B cell (primary cell): ENCODE measurements around the gene FREM2. TPM values are rescaled to one million over a fixed set of nuclear protein-coding genes. Genes with fewer than 3 reads are reported as not detected.

Experiments used
- ATAC-seq: fragments of 200-7000 bp; cut with Tn5 transposase; one replicate; pipeline ENCODE4 v1.10.0; 2021; ENCODE audit warnings: low read depth, mild to moderate bottlenecking, moderate number of reproducible peaks, moderate library complexity
- CTCF ChIA-PET: fragments of 350-600 bp; sonication (Branson Sonifier 250); formaldehyde crosslinking; loops from one replicate; lab custom pipeline; 2021; ENCODE audit warnings: antibody characterized with exemption, inconsistent platforms; lab: Charles Lee
- POLR2A ChIA-PET: fragments of 350-600 bp; sonication (Branson Sonifier 250); formaldehyde crosslinking; loops from one replicate; lab custom pipeline; 2021; ENCODE audit warnings: antibody characterized with exemption; lab: Charles Lee
- DNase-seq: peaks from one replicate; pipeline ENCODE4 v3.0.0; 2013
- H2AFZ ChIP-seq: 2 replicates; pipeline ENCODE4 v1.6.1; 2012; ENCODE audit warnings: mild to moderate bottlenecking, low read depth, low read length; ENCODE audit not compliant: insufficient read depth, poor library complexity, severe bottlenecking
- H3K27ac ChIP-seq, 2 donors: 1 replicate in 1 of 2; 2 replicates in 1 of 2; pipeline ENCODE4 v1.5.1; 2012 to 2013; ENCODE audit warnings: low read length in 2 of 2, mild to moderate bottlenecking in 2 of 2, moderate library complexity in 1 of 2
- H3K27me3 ChIP-seq, 4 experiments: fragments of 200-600 bp in 1 of 4; sonication (generic) in 1 of 4; replicated peaks in 1 of 4; 1 replicate in 2 of 4; 2 replicates in 2 of 4; pipeline versions ENCODE4 v1.6.1 to v1.7.0; 2013 to 2016; ENCODE audit warnings: low read length in 3 of 4, mild to moderate bottlenecking in 2 of 4, mixed read lengths in 1 of 4, moderate library complexity in 1 of 4; ENCODE audit not compliant: insufficient read depth in 4 of 4, control insufficient read depth in 3 of 4; ENCODE audit errors: control extremely low read depth in 1 of 4
- H3K36me3 ChIP-seq, 2 experiments: replicated peaks in 1 of 2; 1 replicate in 1 of 2; 2 replicates in 1 of 2; pipeline versions ENCODE4 v1.6.1 to v1.7.1; 2013; ENCODE audit warnings: low read length in 1 of 2; ENCODE audit not compliant: insufficient read depth in 2 of 2, control insufficient read depth in 1 of 2; ENCODE audit errors: control extremely low read depth in 1 of 2, extremely low read depth in 1 of 2
- H3K4me1 ChIP-seq, 2 donors: fragments of 200-600 bp in 1 of 2; sonication (generic) in 1 of 2; 1 replicate in 1 of 2; 2 replicates in 1 of 2; pipeline versions ENCODE4 v1.5.1 to v1.6.1; 2013 to 2017; ENCODE audit warnings: low read length in 2 of 2; ENCODE audit not compliant: control insufficient read depth in 2 of 2, insufficient read depth in 2 of 2
- H3K4me2 ChIP-seq: replicated peaks from 2 replicates; pipeline ENCODE3; 2012; ENCODE audit warnings: mild to moderate bottlenecking, low read depth, low read length; ENCODE audit not compliant: poor library complexity, severe bottlenecking
- H3K4me3 ChIP-seq, 5 experiments: fragments of 200-600 bp in 1 of 5; sonication (generic) in 1 of 5; 1 replicate in 3 of 5; 2 replicates in 2 of 5; pipeline versions ENCODE4 v1.5.1 to v1.7.0; 2011 to 2016; ENCODE audit warnings: low read length in 4 of 5, mild to moderate bottlenecking in 4 of 5, low read depth in 2 of 5, control low read depth in 1 of 5, moderate library complexity in 1 of 5; ENCODE audit not compliant: insufficient read depth in 1 of 5; ENCODE audit errors: control extremely low read depth in 1 of 5, extremely low read depth in 1 of 5
- H3K79me2 ChIP-seq: fragments of 200-600 bp; sonication (generic); one replicate; pipeline ENCODE4 v1.6.0; 2016; ENCODE audit warnings: low read length; ENCODE audit not compliant: control insufficient read depth, insufficient read depth
- H3K9ac ChIP-seq: fragments of 200-600 bp; sonication (generic); 2 replicates; pipeline ENCODE4 v1.6.1; 2017; ENCODE audit warnings: mild to moderate bottlenecking, low read length, moderate library complexity
- H3K9me3 ChIP-seq, 3 donors: one replicate each; pipeline versions ENCODE4 v1.6.1 to v1.7.1; 2013; ENCODE audit warnings: low read length in 2 of 3; ENCODE audit not compliant: control insufficient read depth in 2 of 3, insufficient read depth in 1 of 3; ENCODE audit errors: control extremely low read depth in 1 of 3
- H4K20me1 ChIP-seq: 2 replicates; pipeline ENCODE4 v1.6.0; 2012; ENCODE audit warnings: mild to moderate bottlenecking, low read length; ENCODE audit not compliant: insufficient read depth, control insufficient read depth, poor library complexity, severe bottlenecking
- H3K27ac Mint-ChIP-seq: one replicate; pipeline ENCODE4 v1.8.0; 2021; ENCODE audit warnings: mixed read lengths
- H3K27me3 Mint-ChIP-seq: one replicate; pipeline ENCODE4 v1.8.0; 2021; ENCODE audit warnings: mixed read lengths
- H3K4me1 Mint-ChIP-seq: one replicate; pipeline ENCODE4 v1.8.0; 2021; ENCODE audit warnings: mixed read lengths
- H3K4me3 Mint-ChIP-seq: one replicate; pipeline ENCODE4 v1.8.0; 2021; ENCODE audit warnings: mixed read lengths
- H3K9me3 Mint-ChIP-seq: one replicate; pipeline ENCODE4 v1.8.0; 2022; ENCODE audit warnings: mixed read lengths; ENCODE audit not compliant: insufficient read depth
- EZH2 ChIP-seq: IDR thresholded peaks from 2 replicates; pipeline ENCODE4 v1.6.1; 2012; ENCODE audit warnings: borderline replicate concordance, low read depth, mild to moderate bottlenecking, moderate library complexity, low read length; ENCODE audit not compliant: insufficient read depth, poor library complexity, severe bottlenecking
- WGBS: methylation state at CpG from one replicate; pipeline ENCODE4 v1.1.5; 2013; ENCODE audit warnings: missing lambda C conversion rate; ENCODE audit not compliant: insufficient coverage; 5-methylcytosine and 5-hydroxymethylcytosine counted together
- intact Hi-C: fragments of 100-400 bp; cut with micrococcal nuclease; formaldehyde crosslinking; loops from one replicate; pipeline ENCODE4 v1.10.0; 2022
- polyA plus RNA-seq: library from polyadenylated mRNA; depleted of rRNA; stranded (reverse); fragments of >200 nt; gene quantifications from 2 replicates; pipeline ENCODE4 v1.2.3, GENCODE V29; 2012
- total RNA-seq, 2 donors: library from RNA; stranded (reverse); fragments of 120-200 nt in 1 of 2; gene quantifications; 1 replicate in 1 of 2; 2 replicates in 1 of 2; pipeline versions ENCODE4 v1.2.3 to v1.2.4, GENCODE V29; 2013 to 2022
- TF ChIP-seq, protein P1 (sequence below): fragments of 200-600 bp; IDR thresholded peaks from one replicate; pipeline ENCODE4 v1.8.0; 2022; ENCODE audit warnings: antibody characterized with exemption, mild to moderate bottlenecking

Gene FREM2
- total and polyA plus RNA-seq, 2 donors (not counting 1 experiment from before 2014, with no cell fraction given): not detected

DNA sequence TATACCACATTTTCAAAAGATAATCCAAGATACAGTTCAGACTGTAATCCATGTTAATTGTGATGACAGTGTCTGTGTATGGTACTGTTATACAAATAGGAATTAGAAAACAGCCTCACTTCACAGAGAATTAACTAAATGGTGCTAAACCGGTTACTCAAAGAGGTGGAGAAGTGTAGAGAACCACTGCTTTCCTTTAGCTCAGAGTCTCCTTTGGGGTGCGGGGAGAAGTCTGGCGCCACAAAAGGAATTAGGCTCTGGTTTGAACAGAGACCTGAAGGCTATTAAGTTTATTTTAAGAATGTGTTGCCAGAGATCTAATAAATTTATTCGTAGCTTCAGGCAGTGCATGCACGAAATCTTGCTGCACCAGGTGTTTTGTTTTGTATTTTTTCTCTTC is 65.8 kb downstream of the FREM2 start:
- 100% methylated on average over 1 of the region's 5 CpGs for WGBS
- H3K4me3 ChIP-seq: no peak overlapping the region

DNA sequence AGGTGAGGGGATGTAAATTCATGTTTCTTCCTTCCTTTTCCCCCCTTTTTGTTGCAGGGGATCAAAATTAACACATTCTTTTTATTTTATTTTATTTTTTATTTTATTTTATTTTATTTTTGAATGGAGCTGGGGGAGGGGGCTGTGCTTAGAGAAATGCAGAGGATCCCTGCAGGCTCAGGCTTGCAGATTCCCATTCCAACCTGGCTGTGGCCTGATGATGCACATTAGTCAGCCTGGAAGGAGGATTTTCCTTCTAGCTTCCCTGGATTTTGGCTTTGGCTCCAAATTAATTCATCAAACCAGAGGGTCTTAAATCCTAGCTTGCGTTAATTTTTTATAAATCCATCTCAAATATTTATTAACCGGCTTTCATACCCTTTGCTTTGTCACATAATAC is 67.0 kb downstream of the FREM2 start:
- H3K27ac ChIP-seq: no peak overlapping the region
- no peaks in the 10 kb centered on the region for H3K27me3 ChIP-seq
- WGBS: no CpG with 5 or more reads among the region's 2 CpGs
- no peak overlapping the region for H3K4me3 ChIP-seq
- H3K36me3 ChIP-seq: no peaks in the 10 kb centered on the region
- CTCF ChIA-PET: no interaction called here
- H3K79me2 ChIP-seq: no peaks in the 10 kb centered on the region
- ATAC-seq (no peak), DNase-seq (no peak)
- no peak overlapping the region for H3K27ac Mint-ChIP-seq
- no peaks in the 10 kb centered on the region for H3K4me1 Mint-ChIP-seq
- no peak overlapping the region for H3K4me2 ChIP-seq
- no peaks in the 10 kb centered on the region for H3K9me3 Mint-ChIP-seq
- TF ChIP-seq, protein P1, sequence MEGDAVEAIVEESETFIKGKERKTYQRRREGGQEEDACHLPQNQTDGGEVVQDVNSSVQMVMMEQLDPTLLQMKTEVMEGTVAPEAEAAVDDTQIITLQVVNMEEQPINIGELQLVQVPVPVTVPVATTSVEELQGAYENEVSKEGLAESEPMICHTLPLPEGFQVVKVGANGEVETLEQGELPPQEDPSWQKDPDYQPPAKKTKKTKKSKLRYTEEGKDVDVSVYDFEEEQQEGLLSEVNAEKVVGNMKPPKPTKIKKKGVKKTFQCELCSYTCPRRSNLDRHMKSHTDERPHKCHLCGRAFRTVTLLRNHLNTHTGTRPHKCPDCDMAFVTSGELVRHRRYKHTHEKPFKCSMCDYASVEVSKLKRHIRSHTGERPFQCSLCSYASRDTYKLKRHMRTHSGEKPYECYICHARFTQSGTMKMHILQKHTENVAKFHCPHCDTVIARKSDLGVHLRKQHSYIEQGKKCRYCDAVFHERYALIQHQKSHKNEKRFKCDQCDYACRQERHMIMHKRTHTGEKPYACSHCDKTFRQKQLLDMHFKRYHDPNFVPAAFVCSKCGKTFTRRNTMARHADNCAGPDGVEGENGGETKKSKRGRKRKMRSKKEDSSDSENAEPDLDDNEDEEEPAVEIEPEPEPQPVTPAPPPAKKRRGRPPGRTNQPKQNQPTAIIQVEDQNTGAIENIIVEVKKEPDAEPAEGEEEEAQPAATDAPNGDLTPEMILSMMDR: no peak
- TF ChIP-seq EZH2: no peak
- H3K9ac ChIP-seq: no peak overlapping the region
- intact Hi-C loops: no loop called here
- no peak overlapping the region for H3K4me3 Mint-ChIP-seq
- POLR2A ChIA-PET: no interaction called here
- H3K4me1 ChIP-seq: no peaks in the 10 kb centered on the region
- no peaks in the 10 kb centered on the region for H3K9me3 ChIP-seq
- peaks cover 9% of the 10 kb centered on the region for H3K27me3 Mint-ChIP-seq
- H2AFZ ChIP-seq: no peak overlapping the region
- H4K20me1 ChIP-seq: no peaks in the 10 kb centered on the region

More for the DNA sequence above, 65.8 kb downstream of the FREM2 start:
- Histone ChIP-seq H4K20me1 (no peaks in the 10 kb centered on the region), H3K79me2 (no peaks in the 10 kb centered on the region), H2AFZ (no peak overlapping the region), H3K4me2 (no peak overlapping the region), H3K36me3 (no peaks in the 10 kb centered on the region), H3K27me3 (no peaks in the 10 kb centered on the region), H3K9ac (no peak overlapping the region), H3K27ac (no peak overlapping the region), H3K4me1 (no peaks in the 10 kb centered on the region), H3K9me3 (no peaks in the 10 kb centered on the region)
- H3K9me3 Mint-ChIP-seq: no peaks in the 10 kb centered on the region
- H3K4me1 Mint-ChIP-seq: no peaks in the 10 kb centered on the region
- ChIA-PET POLR2A (no interaction called here), CTCF (no interaction called here)
- peaks cover 9% of the 10 kb centered on the region for H3K27me3 Mint-ChIP-seq
- ATAC-seq (no peak), DNase-seq (no peak)
- no peak overlapping the region for H3K27ac Mint-ChIP-seq
- TF ChIP-seq, protein P1: no peak
- no peak for TF ChIP-seq EZH2
- H3K4me3 Mint-ChIP-seq: no peak overlapping the region
- intact Hi-C loops: no loop called here
